ENCODE measurements around the gene CCDC71. TPM values are rescaled to one million over a fixed set of nuclear protein-coding genes. Genes with fewer than 3 reads are reported as not detected.

Gene CCDC71
- total and polyA plus RNA-seq, 2 of the 13 experiments (the other 11 are each of a cell fraction or from before 2014, with no cell fraction given): 9.7 to 14.3 TPM

- TF ChIP-seq HNRNPLL (IDR thresholded peaks at IDR 0.05; ENCODE audit: low read depth, low read length, poor library complexity, severe bottlenecking) (peak; percentile 72), ZNF256 (CRISPR knock-in tag; conservative IDR thresholded peaks at IDR 0.05) (no peak), RELA (CRISPR knock-in tag; IDR thresholded peaks at IDR 0.05) (peak; percentile 81; the same call in 1 of the 2 replicates), ZFX (CRISPR knock-in tag; IDR thresholded peaks at IDR 0.05; ENCODE audit: low read depth) (peak; percentile 89), ZNF710 (CRISPR knock-in tag; IDR thresholded peaks at IDR 0.05; ENCODE audit: borderline replicate concordance) (0 out of 2 replicates have a peak, but pooled peaks have one; percentile 27), UBTF (CRISPR knock-in tag; IDR thresholded peaks at IDR 0.05) (peak; percentile 77), BCLAF1 (IDR thresholded peaks at IDR 0.05) (no peak), MXI1 (IDR thresholded peaks at IDR 0.05; ENCODE audit: borderline replicate concordance, low read depth, low read length) (0 out of 3 replicates have a peak, but pooled peaks have one; percentile 1), ZNF670 (CRISPR knock-in tag; IDR thresholded peaks at IDR 0.05; ENCODE audit: borderline replicate concordance) (peak; percentile 70; the same call in 1 of the 2 replicates), CHD2 (IDR thresholded peaks at IDR 0.05; ENCODE audit: low read depth, low read length) (peak; percentile 44; the same call in 1 of the 2 replicates), HES4 (CRISPR knock-in tag; IDR thresholded peaks at IDR 0.05; ENCODE audit: borderline replicate concordance) (peak; percentile 44; the same call in 1 of the 2 replicates), ADNP (CRISPR knock-in tag; IDR thresholded peaks at IDR 0.05) (no peak; the same call in 1 of the 2 replicates), SNAPC4 (CRISPR knock-in tag; IDR thresholded peaks at IDR 0.05) (no peak), HIVEP1 (CRISPR knock-in tag; IDR thresholded peaks at IDR 0.05) (peak; percentile 98), RNF2 (conservative IDR thresholded peaks at IDR 0.05; ENCODE audit: low read depth) (0 out of 2 replicates have a peak, but pooled peaks have one; percentile 44), ZNF781 (CRISPR knock-in tag; IDR thresholded peaks at IDR 0.05; ENCODE audit: borderline replicate concordance, not compliant biosample characterization) (no peak)
Observed at GRCh38 chr3:49171119-49171774, 5.1 kb upstream of the CCDC71 start, which contains the start of gene KLHDC8B (continued).

Data from HepG2 (cell line).